Measurements from ENCODE around the gene LSAMP.

- no peak for TF ChIP-seq CTCF (IDR thresholded peaks at IDR 0.05)
- no peak for TF ChIP-seq POLR2A (IDR thresholded peaks at IDR 0.05)
Measured at GRCh38 chr3:116341899-116342298, 103.4 kb downstream of the LSAMP start.
